ENCODE data around the gene LPXN. TPM values are rescaled to one million over a fixed set of nuclear protein-coding genes. Genes with fewer than 3 reads are reported as not detected.
A peak's percentile ranks its signal among the peaks of the same experiment; 100 is the strongest.

LPXN gene
- total RNA-seq (2021) (2.1 to 2.7 TPM (median 2.6 TPM) in 3 replicates), Bru-seq, nascent RNA (percentile 57 among the genes with signal in this experiment)
- long read RNA-seq, experiment 1, partial matches to known transcripts = 0 of 6 reads
- long read RNA-seq, experiment 1, other reads (novel, unspliced or antisense) = 6 of 6 reads
- long read RNA-seq, experiment 2, partial matches to known transcripts = 1 of 6 reads
- long read RNA-seq, experiment 2, other reads (novel, unspliced or antisense) = 5 of 6 reads
- long read RNA-seq, experiment 3, partial matches to known transcripts = 0 of 1 reads
- long read RNA-seq, experiment 3, other reads (novel, unspliced or antisense) = 1 of 1 reads

- H3K4me1 Mint-ChIP-seq = peaks cover 18% of the 10 kb centered on the region
- no peaks in the 10 kb centered on the region for H3K9me3 Mint-ChIP-seq
- peak within 1 kb of the TSS; percentile 96 for H3K4me3 Mint-ChIP-seq
- H3K27ac Mint-ChIP-seq = peak within 1 kb of the TSS; percentile 41; the same call in 1 of the 2 replicates
- CTCF ChIA-PET = interaction anchor here (1.4 kb wide), 2 partner anchors 54 to 213 kb away, joined by 3 to 9 read pairs; no protein-coding TSS in a partner anchor
- ATAC-seq (no peak), DNase-seq (ENCODE audit: low spot score) (no peak)
- peaks cover 2% of the 10 kb centered on the region; the same call in 1 of the 2 replicates for H3K36me3 Mint-ChIP-seq
- no peaks in the 10 kb centered on the region for H3K27me3 Mint-ChIP-seq (ENCODE audit: low read depth)
- POLR2A ChIA-PET = no interaction called here
- no peak for TF ChIP-seq PRDM15 (CRISPR knock-in tag; IDR thresholded peaks at IDR 0.05)
- no peak for TF ChIP-seq GABPB1 (CRISPR knock-in tag; IDR thresholded peaks at IDR 0.05)
- no peak for TF ChIP-seq USF2 (CRISPR knock-in tag; IDR thresholded peaks at IDR 0.05)
- no peak for TF ChIP-seq ZMAT4 (CRISPR knock-in tag; IDR thresholded peaks at IDR 0.05)
- no peak for TF ChIP-seq EMX1 (CRISPR knock-in tag; IDR thresholded peaks at IDR 0.05)
- no peak for TF ChIP-seq ATF2 (CRISPR knock-in tag; IDR thresholded peaks at IDR 0.05; ENCODE audit: borderline replicate concordance, low read depth)
- TF ChIP-seq NR3C1 (CRISPR knock-in tag; conservative IDR thresholded peaks at IDR 0.05; ENCODE audit: low read depth) = no peak
- no peak for TF ChIP-seq OVOL2 (CRISPR knock-in tag; IDR thresholded peaks at IDR 0.05; ENCODE audit: borderline replicate concordance)
- TF ChIP-seq MAX (CRISPR knock-in tag; IDR thresholded peaks at IDR 0.05) = no peak
- TF ChIP-seq FOXK1 (CRISPR knock-in tag; IDR thresholded peaks at IDR 0.05) = no peak
- no peak for TF ChIP-seq IRF1 (CRISPR knock-in tag; IDR thresholded peaks at IDR 0.05)
- TF ChIP-seq JAZF1 (CRISPR knock-in tag; IDR thresholded peaks at IDR 0.05) = no peak
- TF ChIP-seq ATF3 (CRISPR knock-in tag; conservative IDR thresholded peaks at IDR 0.05) = no peak
- no peak for TF ChIP-seq AFF4 (CRISPR knock-in tag; IDR thresholded peaks at IDR 0.05; ENCODE audit: borderline replicate concordance)
- TF ChIP-seq GTF2I (CRISPR knock-in tag; conservative IDR thresholded peaks at IDR 0.05) = no peak
Measured at GRCh38 chr11:58575377-58576020, at the start of gene LPXN. Gene LPXN (minus strand): TSS chr11:58575856. CDS start chr11:58575772, 84 bp downstream.
